ENCODE data around the gene OSTM1. TPM values are rescaled to one million over a fixed set of nuclear protein-coding genes. Genes with fewer than 3 reads are reported as not detected.

The OSTM1 gene
- total and polyA plus RNA-seq, 2 of the 13 experiments (the other 11 are each of a cell fraction or from before 2014, with no cell fraction given), result 8.7 to 20.5 TPM

DNA sequence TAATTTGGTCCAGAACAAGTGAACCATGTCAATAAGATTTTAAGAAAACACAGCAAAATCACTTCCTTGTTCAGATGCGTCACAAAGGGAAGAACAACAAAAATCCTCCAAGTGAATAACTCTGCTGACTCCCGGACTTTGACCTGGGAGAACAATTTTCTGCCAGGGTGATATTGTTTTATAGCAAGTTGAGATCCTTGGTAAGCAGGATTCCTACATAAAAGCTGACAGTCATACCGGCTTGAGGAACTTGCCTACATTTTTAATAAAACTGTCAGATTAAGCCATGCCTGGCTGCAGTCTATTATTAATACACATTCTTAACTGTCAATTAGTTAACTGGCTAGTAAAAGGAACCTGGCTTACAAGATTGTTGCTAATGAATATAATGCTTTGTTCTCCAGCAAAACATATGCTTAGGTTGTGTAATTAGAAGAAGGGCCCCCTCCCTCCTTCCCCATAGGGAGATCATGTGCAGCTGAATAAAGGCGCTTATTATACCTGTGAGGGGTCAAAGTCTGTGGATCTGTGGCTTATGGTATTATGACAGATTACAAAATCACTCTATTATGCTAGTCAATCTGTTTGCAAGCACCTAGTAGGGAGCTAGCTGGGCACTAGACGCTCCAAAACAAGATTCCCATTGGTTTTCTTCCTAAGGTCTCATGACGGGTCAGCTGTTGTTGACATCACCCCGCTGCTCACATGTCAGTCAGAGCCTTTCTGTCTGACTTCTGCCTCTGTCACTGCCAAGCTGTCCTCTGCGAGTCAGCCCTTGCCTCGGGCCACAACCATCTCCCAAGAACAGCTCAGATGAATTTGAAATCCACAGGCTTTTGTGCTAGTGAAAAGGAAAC is 71.9 kb downstream of the OSTM1 start:
- ATAC-seq (peak; percentile 80), DNase-seq (ENCODE audit: low spot score) (peak; percentile 98), FAIRE-seq (peak; percentile 91)
- no peaks in the 10 kb centered on the region for H3K9me3 ChIP-seq (ENCODE audit: low read length)
- peak overlapping the region; percentile 95 for H3K4me2 ChIP-seq (ENCODE audit: low read depth, low read length)
- peak overlapping the region in 2 of 3 experiments; percentile 55 to 58; a peak in 5 of 6 replicates for H3K4me3 ChIP-seq (replicated peaks in 1 of 3; ENCODE audit: insufficient read depth in 1 of 3, low read depth in 2 of 3, low read length in 3 of 3)
- 2% methylated on average over 9 of the region's 9 CpGs for WGBS (ENCODE audit: low lambda C conversion rate)
- H3K79me2 ChIP-seq (ENCODE audit: insufficient read depth, low read length), result no peaks in the 10 kb centered on the region
- H3K4me1 ChIP-seq (ENCODE audit: insufficient read depth, low read length), result peaks cover 62% of the 10 kb centered on the region
- H3K9ac ChIP-seq (ENCODE audit: insufficient read depth, low read depth, low read length), result peak overlapping the region; percentile 80
- peak overlapping the region; percentile 93 for H3K27ac ChIP-seq (ENCODE audit: extremely low read length, insufficient read depth, low read length)
- no peaks in the 10 kb centered on the region for H3K36me3 ChIP-seq (replicated peaks in 1 of 2; ENCODE audit: control insufficient read depth in 1 of 2, insufficient read depth in 2 of 2, low read length in 2 of 2)
- ChIA-PET POLR2A (interaction anchor here (0.8 to 2.4 kb wide), 14 partner anchors 8 to 556 kb away, joined by 3 to 15 read pairs (median 3); partner anchors contain the start of genes AFG1L and SEC63), CTCF (ENCODE audit: low intra/inter-chr PET ratio, low total read pairs) (no interaction called here)
- intact Hi-C loops (cut with micrococcal nuclease; ENCODE audit: unreplicated experiment), result loop anchor here (2.0 kb wide), 1 partner anchor 44 kb away; the partner anchor contains the start of gene SEC63
- TSS peak; percentile 89 for BruUV-seq (replicated peaks)
- H3K27me3 ChIP-seq (ENCODE audit: control insufficient read depth in 1 of 2, insufficient read depth in 2 of 2, low read length in 2 of 2), result no peaks in the 10 kb centered on the region
- in situ Hi-C loops (cut with HindIII; ENCODE audit: extremely low pct_ligation_motif_present, low pct_unique_long_range_greater_than_20kb), result no loop called here
- H4K20me1 ChIP-seq (ENCODE audit: insufficient read depth, low read length), result no peaks in the 10 kb centered on the region
- H2AFZ ChIP-seq (ENCODE audit: low read length), result peak overlapping the region; percentile 10
- TF ChIP-seq ZKSCAN1 (IDR thresholded peaks at IDR 0.05; ENCODE audit: low read length) (peak; percentile 96), POLR2AphosphoS5 (IDR thresholded peaks at IDR 0.05; ENCODE audit: low read depth, low read length) (peak; percentile 23; the same call in 1 of the 2 replicates), MEIS1 (CRISPR knock-in tag; IDR thresholded peaks at IDR 0.05; ENCODE audit: borderline replicate concordance) (peak; percentile 44; the same call in 1 of the 2 replicates), CREB1 (IDR thresholded peaks at IDR 0.05) (peak; percentile 63), CREB1 (CRISPR knock-in tag; IDR thresholded peaks at IDR 0.05) (peak; percentile 52; the same call in 1 of the 2 replicates), GFI1 (CRISPR knock-in tag; IDR thresholded peaks at IDR 0.05; ENCODE audit: borderline replicate concordance) (no peak), ISL2 (CRISPR knock-in tag; IDR thresholded peaks at IDR 0.05) (peak; percentile 51), NR2F2 (IDR thresholded peaks at IDR 0.05; ENCODE audit: borderline replicate concordance, low read depth) (no peak), BCL6 (CRISPR knock-in tag; IDR thresholded peaks at IDR 0.05) (0 out of 2 replicates have a peak, but pooled peaks have one; percentile 8), SOX13 (IDR thresholded peaks at IDR 0.05) (no peak), SOX13 (CRISPR knock-in tag; conservative IDR thresholded peaks at IDR 0.05 in 1 of 2, IDR thresholded peaks at IDR 0.05 in 1 of 2) (peak in 1 of 2 experiments; percentile 86; a peak in 2 of 4 replicates), IRF2 (CRISPR knock-in tag; IDR thresholded peaks at IDR 0.05) (peak; percentile 25; the same call in 1 of the 2 replicates)
- TF ChIP-seq, protein P1, sequence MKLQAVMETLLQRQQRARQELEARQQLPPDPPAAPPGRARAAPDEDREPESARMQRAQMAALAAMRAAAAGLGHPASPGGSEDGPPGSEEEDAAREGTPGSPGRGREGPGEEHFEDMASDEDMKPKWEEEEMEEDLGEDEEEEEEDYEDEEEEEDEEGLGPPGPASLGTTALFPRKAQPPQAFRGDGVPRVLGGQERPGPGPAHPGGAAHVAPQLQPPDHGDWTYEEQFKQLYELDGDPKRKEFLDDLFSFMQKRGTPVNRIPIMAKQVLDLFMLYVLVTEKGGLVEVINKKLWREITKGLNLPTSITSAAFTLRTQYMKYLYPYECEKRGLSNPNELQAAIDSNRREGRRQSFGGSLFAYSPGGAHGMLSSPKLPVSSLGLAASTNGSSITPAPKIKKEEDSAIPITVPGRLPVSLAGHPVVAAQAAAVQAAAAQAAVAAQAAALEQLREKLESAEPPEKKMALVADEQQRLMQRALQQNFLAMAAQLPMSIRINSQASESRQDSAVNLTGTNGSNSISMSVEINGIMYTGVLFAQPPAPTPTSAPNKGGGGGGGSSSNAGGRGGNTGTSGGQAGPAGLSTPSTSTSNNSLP (IDR thresholded peaks at IDR 0.05; ENCODE audit: low read depth, low read length), result peak; percentile 59; the same call in 1 of the 2 replicates
- TF ChIP-seq, protein P2, sequence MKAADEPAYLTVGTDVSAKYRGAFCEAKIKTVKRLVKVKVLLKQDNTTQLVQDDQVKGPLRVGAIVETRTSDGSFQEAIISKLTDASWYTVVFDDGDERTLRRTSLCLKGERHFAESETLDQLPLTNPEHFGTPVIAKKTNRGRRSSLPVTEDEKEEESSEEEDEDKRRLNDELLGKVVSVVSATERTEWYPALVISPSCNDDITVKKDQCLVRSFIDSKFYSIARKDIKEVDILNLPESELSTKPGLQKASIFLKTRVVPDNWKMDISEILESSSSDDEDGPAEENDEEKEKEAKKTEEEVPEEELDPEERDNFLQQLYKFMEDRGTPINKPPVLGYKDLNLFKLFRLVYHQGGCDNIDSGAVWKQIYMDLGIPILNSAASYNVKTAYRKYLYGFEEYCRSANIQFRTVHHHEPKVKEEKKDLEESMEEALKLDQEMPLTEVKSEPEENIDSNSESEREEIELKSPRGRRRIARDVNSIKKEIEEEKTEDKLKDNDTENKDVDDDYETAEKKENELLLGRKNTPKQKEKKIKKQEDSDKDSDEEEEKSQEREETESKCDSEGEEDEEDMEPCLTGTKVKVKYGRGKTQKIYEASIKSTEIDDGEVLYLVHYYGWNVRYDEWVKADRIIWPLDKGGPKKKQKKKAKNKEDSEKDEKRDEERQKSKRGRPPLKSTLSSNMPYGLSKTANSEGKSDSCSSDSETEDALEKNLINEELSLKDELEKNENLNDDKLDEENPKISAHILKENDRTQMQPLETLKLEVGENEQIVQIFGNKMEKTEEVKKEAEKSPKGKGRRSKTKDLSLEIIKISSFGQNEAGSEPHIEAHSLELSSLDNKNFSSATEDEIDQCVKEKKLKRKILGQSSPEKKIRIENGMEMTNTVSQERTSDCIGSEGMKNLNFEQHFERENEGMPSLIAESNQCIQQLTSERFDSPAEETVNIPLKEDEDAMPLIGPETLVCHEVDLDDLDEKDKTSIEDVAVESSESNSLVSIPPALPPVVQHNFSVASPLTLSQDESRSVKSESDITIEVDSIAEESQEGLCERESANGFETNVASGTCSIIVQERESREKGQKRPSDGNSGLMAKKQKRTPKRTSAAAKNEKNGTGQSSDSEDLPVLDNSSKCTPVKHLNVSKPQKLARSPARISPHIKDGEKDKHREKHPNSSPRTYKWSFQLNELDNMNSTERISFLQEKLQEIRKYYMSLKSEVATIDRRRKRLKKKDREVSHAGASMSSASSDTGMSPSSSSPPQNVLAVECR (CRISPR knock-in tag; IDR thresholded peaks at IDR 0.05; ENCODE audit: borderline replicate concordance), result peak; percentile 66; the same call in 1 of the 2 replicates
- TF ChIP-seq, protein P3, sequence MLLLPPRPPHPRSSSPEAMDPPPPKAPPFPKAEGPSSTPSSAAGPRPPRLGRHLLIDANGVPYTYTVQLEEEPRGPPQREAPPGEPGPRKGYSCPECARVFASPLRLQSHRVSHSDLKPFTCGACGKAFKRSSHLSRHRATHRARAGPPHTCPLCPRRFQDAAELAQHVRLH (CRISPR knock-in tag; IDR thresholded peaks at IDR 0.05; ENCODE audit: borderline replicate concordance, low read depth), result peak; percentile 41; the same call in 1 of the 2 replicates
- TF ChIP-seq, protein P4, sequence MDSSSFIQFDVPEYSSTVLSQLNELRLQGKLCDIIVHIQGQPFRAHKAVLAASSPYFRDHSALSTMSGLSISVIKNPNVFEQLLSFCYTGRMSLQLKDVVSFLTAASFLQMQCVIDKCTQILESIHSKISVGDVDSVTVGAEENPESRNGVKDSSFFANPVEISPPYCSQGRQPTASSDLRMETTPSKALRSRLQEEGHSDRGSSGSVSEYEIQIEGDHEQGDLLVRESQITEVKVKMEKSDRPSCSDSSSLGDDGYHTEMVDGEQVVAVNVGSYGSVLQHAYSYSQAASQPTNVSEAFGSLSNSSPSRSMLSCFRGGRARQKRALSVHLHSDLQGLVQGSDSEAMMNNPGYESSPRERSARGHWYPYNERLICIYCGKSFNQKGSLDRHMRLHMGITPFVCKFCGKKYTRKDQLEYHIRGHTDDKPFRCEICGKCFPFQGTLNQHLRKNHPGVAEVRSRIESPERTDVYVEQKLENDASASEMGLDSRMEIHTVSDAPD (CRISPR knock-in tag; IDR thresholded peaks at IDR 0.05), result no peak
